ENCODE measurements around the gene ICA1. TPM values are rescaled to one million over a fixed set of nuclear protein-coding genes. Genes with fewer than 3 reads are reported as not detected.

Gene ICA1
- total RNA-seq, 1 donor from 2014 or later, result 27.0 TPM

GRCh38 chr7:8144856-8145255 lies 117.1 kb downstream of the ICA1 start:
- ATAC-seq, result no peak
- no peak for DNase-seq
- intact Hi-C loops (cut with DNase I), result no loop called here
- H3K27me3 ChIP-seq, result no peaks in the 10 kb centered on the region
- no peaks in the 10 kb centered on the region for H3K9me3 ChIP-seq
- no peaks in the 10 kb centered on the region for H3K4me1 ChIP-seq
- H3K27ac ChIP-seq, result no peak overlapping the region
- TF ChIP-seq, protein P1, sequence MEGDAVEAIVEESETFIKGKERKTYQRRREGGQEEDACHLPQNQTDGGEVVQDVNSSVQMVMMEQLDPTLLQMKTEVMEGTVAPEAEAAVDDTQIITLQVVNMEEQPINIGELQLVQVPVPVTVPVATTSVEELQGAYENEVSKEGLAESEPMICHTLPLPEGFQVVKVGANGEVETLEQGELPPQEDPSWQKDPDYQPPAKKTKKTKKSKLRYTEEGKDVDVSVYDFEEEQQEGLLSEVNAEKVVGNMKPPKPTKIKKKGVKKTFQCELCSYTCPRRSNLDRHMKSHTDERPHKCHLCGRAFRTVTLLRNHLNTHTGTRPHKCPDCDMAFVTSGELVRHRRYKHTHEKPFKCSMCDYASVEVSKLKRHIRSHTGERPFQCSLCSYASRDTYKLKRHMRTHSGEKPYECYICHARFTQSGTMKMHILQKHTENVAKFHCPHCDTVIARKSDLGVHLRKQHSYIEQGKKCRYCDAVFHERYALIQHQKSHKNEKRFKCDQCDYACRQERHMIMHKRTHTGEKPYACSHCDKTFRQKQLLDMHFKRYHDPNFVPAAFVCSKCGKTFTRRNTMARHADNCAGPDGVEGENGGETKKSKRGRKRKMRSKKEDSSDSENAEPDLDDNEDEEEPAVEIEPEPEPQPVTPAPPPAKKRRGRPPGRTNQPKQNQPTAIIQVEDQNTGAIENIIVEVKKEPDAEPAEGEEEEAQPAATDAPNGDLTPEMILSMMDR (IDR thresholded peaks at IDR 0.05), result no peak
- peaks cover 5% of the 10 kb centered on the region for H3K36me3 ChIP-seq
- no peak overlapping the region for H3K4me3 ChIP-seq

GRCh38 chr7:8143151-8143874 lies 118.7 kb downstream of the ICA1 start:
- Histone ChIP-seq H3K27me3 (no peaks in the 10 kb centered on the region), H3K4me1 (no peaks in the 10 kb centered on the region), H3K9me3 (no peaks in the 10 kb centered on the region), H3K27ac (no peak overlapping the region), H3K4me3 (no peak overlapping the region), H3K36me3 (peaks cover 5% of the 10 kb centered on the region)
- intact Hi-C loops (cut with DNase I), result no loop called here
- TF ChIP-seq, protein P1 (IDR thresholded peaks at IDR 0.05), result no peak
- DNase-seq, result no peak
- ATAC-seq, result no peak

DNA sequence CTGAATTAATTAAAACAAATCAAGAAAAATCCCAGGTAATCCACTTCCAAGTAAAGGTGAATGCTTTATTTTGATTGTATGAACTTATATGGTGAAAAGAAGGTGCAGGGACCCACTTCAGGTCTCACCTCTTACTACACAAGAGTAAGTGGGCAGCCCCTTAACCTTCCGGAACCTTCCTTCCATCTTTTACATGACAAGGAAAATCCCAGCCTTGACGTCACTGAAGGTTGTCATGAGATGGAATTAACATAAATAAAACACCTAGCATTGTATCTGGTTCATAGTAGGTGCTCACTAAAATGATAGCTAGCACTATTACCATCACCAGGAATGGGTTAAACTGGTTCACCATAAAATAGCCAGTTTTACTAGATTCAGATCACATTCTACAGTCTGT lies 119.5 kb downstream of the ICA1 start:
- Histone ChIP-seq H3K9me3 (no peaks in the 10 kb centered on the region), H3K36me3 (peaks cover 5% of the 10 kb centered on the region), H3K27me3 (no peaks in the 10 kb centered on the region), H3K4me1 (no peaks in the 10 kb centered on the region), H3K27ac (no peak overlapping the region), H3K4me3 (no peak overlapping the region)
- TF ChIP-seq, protein P1 (IDR thresholded peaks at IDR 0.05), result no peak
- ATAC-seq (no peak), DNase-seq (no peak)
- intact Hi-C loops (cut with DNase I), result no loop called here

- peaks cover 5% of the 10 kb centered on the region for H3K36me3 ChIP-seq
- no peaks in the 10 kb centered on the region for H3K27me3 ChIP-seq
- no peak for ATAC-seq
- no peak overlapping the region for H3K4me3 ChIP-seq
- intact Hi-C loops (cut with DNase I), result no loop called here
- no peak overlapping the region for H3K27ac ChIP-seq
- TF ChIP-seq, protein P1 (IDR thresholded peaks at IDR 0.05), result no peak
- no peaks in the 10 kb centered on the region for H3K4me1 ChIP-seq
- no peaks in the 10 kb centered on the region for H3K9me3 ChIP-seq
- DNase-seq, result no peak
These were observed 120.9 kb downstream of the ICA1 start for GRCh38 chr7:8141070-8141469.

DNA sequence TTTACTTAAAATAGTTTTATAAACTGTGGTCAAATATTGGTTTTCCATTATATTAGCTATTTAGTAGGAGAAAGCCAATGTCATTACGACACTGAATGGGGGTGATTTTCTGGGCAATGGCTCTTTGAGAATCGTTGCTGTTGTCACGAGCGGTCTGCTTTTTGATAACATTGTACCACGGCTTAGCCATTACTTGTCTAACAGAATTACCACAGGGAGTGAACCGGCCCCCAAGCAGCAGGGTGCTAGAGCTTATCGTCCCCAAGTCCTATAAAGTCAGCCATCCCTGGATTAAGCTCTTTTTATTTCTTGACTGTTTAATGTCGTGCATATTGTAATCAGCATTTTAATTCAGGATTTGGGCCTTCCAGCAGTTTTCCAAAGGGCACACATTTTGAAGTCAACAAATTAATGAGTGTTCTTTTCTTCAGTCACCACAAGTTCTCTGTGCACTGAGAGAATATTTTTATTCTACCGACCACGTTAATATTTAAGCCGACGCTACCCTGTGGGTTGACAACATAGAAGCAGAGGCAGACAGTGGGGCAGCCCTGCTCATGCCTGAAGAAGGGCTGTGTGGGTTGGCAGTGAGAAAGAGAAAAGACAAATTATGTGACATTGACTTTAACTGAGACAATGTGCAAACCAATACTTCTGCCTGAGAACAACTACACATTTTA lies 125.8 kb downstream of the ICA1 start:
- H3K9me3 ChIP-seq, result no peaks in the 10 kb centered on the region
- TF ChIP-seq, protein P1 (IDR thresholded peaks at IDR 0.05), result no peak
- H3K4me1 ChIP-seq, result no peaks in the 10 kb centered on the region
- no peaks in the 10 kb centered on the region for H3K36me3 ChIP-seq
- H3K4me3 ChIP-seq, result no peak overlapping the region
- DNase-seq (no peak), ATAC-seq (no peak)
- no peak overlapping the region for H3K27ac ChIP-seq
- intact Hi-C loops (cut with DNase I), result no loop called here
- no peaks in the 10 kb centered on the region for H3K27me3 ChIP-seq

Data from upper lobe of right lung (tissue), 1 donor.